Measurements from ENCODE around the gene SESN1. TPM values are rescaled to one million over a fixed set of nuclear protein-coding genes. Genes with fewer than 3 reads are reported as not detected.

Gene SESN1
- total RNA-seq, 4 donors from 2014 or later, result 50.7 to 80.9 (median 61.8) TPM

GRCh38 chr6:109001291-109001894 is 93.3 kb downstream of the SESN1 start:
- no peak for TF ChIP-seq POLR2A (IDR thresholded peaks at IDR 0.05; ENCODE audit: low read depth)
- no peak for TF ChIP-seq CTCF (IDR thresholded peaks at IDR 0.05)
- no peak for TF ChIP-seq POLR2AphosphoS5 (IDR thresholded peaks at IDR 0.05)
- TF ChIP-seq EP300 (IDR thresholded peaks at IDR 0.05), result no peak
- Histone ChIP-seq H3K27ac (replicated peaks in 1 of 4) (peak overlapping the region; percentile 73 to 82 (median 74)), H3K27me3 (no peaks in the 10 kb centered on the region), H3K4me3 (peak overlapping the region in 3 of 4 donors; percentile 26 to 30 (median 27)), H3K4me1 (peaks cover 60 to 72% (median 65%) of the 10 kb centered on the region in 4 donors), H3K36me3 (peaks cover 18 to 48% (median 35%) of the 10 kb centered on the region in 4 donors), H3K9me3 (no peaks in the 10 kb centered on the region)
- no peak for DNase-seq (ENCODE audit: extremely low spot score)
- WGBS, result 70% methylated on average over 7 of the region's 7 CpGs
- intact Hi-C loops (cut with DNase I), result loop anchor here (5.0 to 10.0 kb wide), 3 partner anchors 54 to 447 kb away; partner anchors contain the start of gene CD164

GRCh38 chr6:109000289-109000688 is 94.4 kb downstream of the SESN1 start:
- Histone ChIP-seq H3K36me3 (peaks cover 18 to 59% (median 43%) of the 10 kb centered on the region in 4 donors), H3K4me3 (no peak overlapping the region), H3K9me3 (no peaks in the 10 kb centered on the region), H3K27me3 (no peaks in the 10 kb centered on the region), H3K4me1 (peaks cover 50 to 68% (median 55%) of the 10 kb centered on the region in 4 donors), H3K27ac (replicated peaks in 1 of 4) (peak overlapping the region in 1 of 4 donors; percentile 15)
- intact Hi-C loops (cut with DNase I), result loop anchor here (5.0 to 10.0 kb wide), 3 partner anchors 53 to 445 kb away; partner anchors contain the start of gene CD164
- no peak for DNase-seq (ENCODE audit: extremely low spot score)
- TF ChIP-seq POLR2A (IDR thresholded peaks at IDR 0.05; ENCODE audit: low read depth) (no peak), POLR2AphosphoS5 (IDR thresholded peaks at IDR 0.05) (no peak), EP300 (IDR thresholded peaks at IDR 0.05) (no peak), CTCF (IDR thresholded peaks at IDR 0.05) (no peak)
- 96% methylated on average over 2 of the region's 2 CpGs for WGBS

- Histone ChIP-seq H3K36me3 (peaks cover 18 to 67% (median 50%) of the 10 kb centered on the region in 4 donors), H3K4me3 (no peak overlapping the region), H3K9me3 (no peaks in the 10 kb centered on the region), H3K27me3 (no peaks in the 10 kb centered on the region), H3K4me1 (peaks cover 42 to 65% (median 49%) of the 10 kb centered on the region in 4 donors), H3K27ac (replicated peaks in 1 of 4) (no peak overlapping the region)
- no peak for DNase-seq (ENCODE audit: extremely low spot score)
- intact Hi-C loops (cut with DNase I), result no loop called here
- TF ChIP-seq EP300 (IDR thresholded peaks at IDR 0.05) (no peak), CTCF (IDR thresholded peaks at IDR 0.05) (no peak), POLR2AphosphoS5 (IDR thresholded peaks at IDR 0.05) (no peak), POLR2A (IDR thresholded peaks at IDR 0.05; ENCODE audit: low read depth) (no peak)
- 97% methylated on average over 5 of the region's 5 CpGs for WGBS
Observed at GRCh38 chr6:108999428-108999827, 95.2 kb downstream of the SESN1 start.

GRCh38 chr6:108998485-108998884 is 96.2 kb downstream of the SESN1 start:
- intact Hi-C loops (cut with DNase I), result no loop called here
- Histone ChIP-seq H3K36me3 (peaks cover 27 to 77% (median 59%) of the 10 kb centered on the region in 4 donors), H3K27ac (replicated peaks in 1 of 4) (no peak overlapping the region), H3K4me3 (no peak overlapping the region), H3K4me1 (peaks cover 32 to 55% (median 39%) of the 10 kb centered on the region in 4 donors), H3K9me3 (no peaks in the 10 kb centered on the region), H3K27me3 (no peaks in the 10 kb centered on the region)
- 83% methylated on average over 3 of the region's 3 CpGs for WGBS
- no peak for DNase-seq (ENCODE audit: extremely low spot score)
- TF ChIP-seq CTCF (IDR thresholded peaks at IDR 0.05), result no peak
- TF ChIP-seq POLR2A (IDR thresholded peaks at IDR 0.05; ENCODE audit: low read depth), result no peak
- no peak for TF ChIP-seq EP300 (IDR thresholded peaks at IDR 0.05)
- TF ChIP-seq POLR2AphosphoS5 (IDR thresholded peaks at IDR 0.05), result no peak

Data from esophagus muscularis mucosa (tissue), 4 donors.